ENCODE data around the gene KLK10.

The KLK10 gene

DNA sequence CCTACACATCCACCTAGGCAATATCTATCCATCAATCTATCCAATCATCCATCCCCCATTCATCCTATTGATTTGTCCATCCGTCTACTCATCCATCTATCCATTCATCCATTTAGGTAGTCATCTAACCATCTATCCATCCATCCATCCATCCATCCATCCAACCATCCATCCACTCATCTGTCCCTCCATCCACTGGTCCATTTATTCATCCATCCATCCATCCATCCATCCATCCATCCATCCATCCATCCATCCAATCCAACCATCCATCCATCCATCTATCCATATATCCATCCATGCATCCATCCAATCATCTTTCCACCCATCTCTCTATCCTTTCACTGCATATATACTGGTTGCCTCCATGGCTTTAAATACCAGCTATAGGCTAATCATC is 41.5 kb upstream of the KLK10 start:
- H3K4me1 ChIP-seq = no peaks in the 10 kb centered on the region
- H3K27me3 ChIP-seq = peaks cover 19% of the 10 kb centered on the region
- TF ChIP-seq CTCF (IDR thresholded peaks at IDR 0.05; ENCODE audit: low read depth, low read length) = no peak
- H3K36me3 ChIP-seq = no peaks in the 10 kb centered on the region
- H3K9me3 ChIP-seq = no peaks in the 10 kb centered on the region
- no peak overlapping the region for H3K4me3 ChIP-seq (ENCODE audit: low read depth, low read length)
- DNase-seq = no peak

GRCh38 chr19:51060336-51060735 is 40.8 kb upstream of the KLK10 start:
- no peaks in the 10 kb centered on the region for H3K36me3 ChIP-seq
- H3K4me1 ChIP-seq = no peaks in the 10 kb centered on the region
- no peak for DNase-seq
- H3K27me3 ChIP-seq = peaks cover 17% of the 10 kb centered on the region
- TF ChIP-seq CTCF (IDR thresholded peaks at IDR 0.05; ENCODE audit: low read depth, low read length) = no peak
- no peaks in the 10 kb centered on the region for H3K9me3 ChIP-seq
- no peak overlapping the region for H3K4me3 ChIP-seq (ENCODE audit: low read depth, low read length)

DNA sequence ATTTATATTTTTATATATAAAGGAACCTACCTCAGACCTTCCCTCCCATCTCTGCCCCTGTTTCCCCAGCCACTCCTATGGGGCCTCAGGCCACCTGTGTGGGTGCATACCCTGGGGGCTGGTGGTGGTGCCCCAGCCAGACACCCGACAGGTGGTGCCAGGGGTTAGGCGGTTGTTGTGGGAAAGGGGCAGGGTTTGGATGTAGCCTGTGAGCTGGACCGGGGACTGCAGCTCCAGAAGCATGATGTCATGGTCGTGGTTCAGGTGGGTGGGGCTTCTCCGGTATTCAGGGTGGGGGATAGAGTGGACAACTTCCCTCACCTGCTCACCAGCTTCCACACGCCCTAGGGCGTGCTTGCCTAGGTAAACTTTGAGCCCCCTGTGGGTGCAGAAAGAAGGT is 40.2 kb upstream of the KLK10 start:
- no peak for TF ChIP-seq CTCF (IDR thresholded peaks at IDR 0.05; ENCODE audit: low read depth, low read length)
- no peak for DNase-seq
- no peak overlapping the region for H3K4me3 ChIP-seq (ENCODE audit: low read depth, low read length)
- peaks cover 21% of the 10 kb centered on the region for H3K27me3 ChIP-seq
- H3K4me1 ChIP-seq = no peaks in the 10 kb centered on the region
- no peaks in the 10 kb centered on the region for H3K9me3 ChIP-seq
- H3K36me3 ChIP-seq = no peaks in the 10 kb centered on the region

GRCh38 chr19:51055866-51056265 is 36.4 kb upstream of the KLK10 start:
- Histone ChIP-seq H3K4me3 (ENCODE audit: low read depth, low read length) (no peak overlapping the region), H3K27me3 (peaks cover 38% of the 10 kb centered on the region), H3K9me3 (no peaks in the 10 kb centered on the region), H3K36me3 (no peaks in the 10 kb centered on the region), H3K4me1 (no peaks in the 10 kb centered on the region)
- DNase-seq = no peak
- no peak for TF ChIP-seq CTCF (IDR thresholded peaks at IDR 0.05; ENCODE audit: low read depth, low read length)

DNA sequence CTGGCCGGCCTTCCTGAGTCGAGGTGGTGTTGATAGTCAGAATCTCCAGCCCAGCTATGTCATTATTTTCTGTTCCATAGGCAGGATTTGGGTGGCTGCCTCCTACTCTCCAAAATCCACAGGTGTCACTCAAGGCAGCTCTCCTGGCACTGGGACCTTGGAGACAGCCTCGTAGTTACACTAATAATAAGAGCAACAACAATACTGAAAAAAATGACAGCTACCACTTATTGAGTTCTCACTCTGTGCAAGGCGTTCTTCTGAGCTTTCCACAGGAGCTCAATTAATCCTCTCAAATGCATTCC is 27.5 kb upstream of the KLK10 start:
- Histone ChIP-seq H3K4me1 (no peaks in the 10 kb centered on the region), H3K36me3 (no peaks in the 10 kb centered on the region), H3K4me3 (ENCODE audit: low read depth, low read length) (no peak overlapping the region), H3K9me3 (no peaks in the 10 kb centered on the region), H3K27me3 (peaks cover under 1% of the 10 kb centered on the region; the same call in 1 of the 2 replicates)
- no peak for DNase-seq
- TF ChIP-seq CTCF (IDR thresholded peaks at IDR 0.05; ENCODE audit: low read depth, low read length) = no peak

- Histone ChIP-seq H3K27me3 (no peaks in the 10 kb centered on the region), H3K9me3 (no peaks in the 10 kb centered on the region), H3K4me1 (no peaks in the 10 kb centered on the region), H3K36me3 (no peaks in the 10 kb centered on the region), H3K4me3 (ENCODE audit: low read depth, low read length) (no peak overlapping the region)
- no peak for DNase-seq
- TF ChIP-seq CTCF (IDR thresholded peaks at IDR 0.05; ENCODE audit: low read depth, low read length) = no peak
Observed at GRCh38 chr19:51044327-51044726, 24.8 kb upstream of the KLK10 start.
